Tibial nerve (tissue), 4 donors: ENCODE results near the gene PAK4.

Source experiments
- EP300 ChIP-seq, 2 donors: sonication (generic); formaldehyde crosslinking; IDR thresholded peaks; one replicate each; pipeline ENCODE4 v1.6.1; 2017; ENCODE audit warnings: antibody characterized with exemption in 2 of 2, mild to moderate bottlenecking in 1 of 2
- POLR2A ChIP-seq, 2 donors: fragments of 450-650 bp; IDR thresholded peaks; one replicate each; pipeline ENCODE4 v1.6.1; 2017; ENCODE audit warnings: antibody characterized with exemption in 2 of 2, mild to moderate bottlenecking in 2 of 2, moderate library complexity in 2 of 2
- TF ChIP-seq, protein P1 (sequence below), 5 experiments: fragments of 200-600 bp in 3 of 5; fragments of 450-650 bp in 2 of 5; sonication (generic) in 3 of 5; IDR thresholded peaks; one replicate each; pipeline ENCODE4 v1.5.1; 2016 to 2019; ENCODE audit warnings: antibody characterized with exemption in 5 of 5, mild to moderate bottlenecking in 3 of 5, moderate library complexity in 2 of 5

GRCh38 chr19:39197808-39198207 is 72.2 kb downstream of the PAK4 start:
- TF ChIP-seq, protein P1, sequence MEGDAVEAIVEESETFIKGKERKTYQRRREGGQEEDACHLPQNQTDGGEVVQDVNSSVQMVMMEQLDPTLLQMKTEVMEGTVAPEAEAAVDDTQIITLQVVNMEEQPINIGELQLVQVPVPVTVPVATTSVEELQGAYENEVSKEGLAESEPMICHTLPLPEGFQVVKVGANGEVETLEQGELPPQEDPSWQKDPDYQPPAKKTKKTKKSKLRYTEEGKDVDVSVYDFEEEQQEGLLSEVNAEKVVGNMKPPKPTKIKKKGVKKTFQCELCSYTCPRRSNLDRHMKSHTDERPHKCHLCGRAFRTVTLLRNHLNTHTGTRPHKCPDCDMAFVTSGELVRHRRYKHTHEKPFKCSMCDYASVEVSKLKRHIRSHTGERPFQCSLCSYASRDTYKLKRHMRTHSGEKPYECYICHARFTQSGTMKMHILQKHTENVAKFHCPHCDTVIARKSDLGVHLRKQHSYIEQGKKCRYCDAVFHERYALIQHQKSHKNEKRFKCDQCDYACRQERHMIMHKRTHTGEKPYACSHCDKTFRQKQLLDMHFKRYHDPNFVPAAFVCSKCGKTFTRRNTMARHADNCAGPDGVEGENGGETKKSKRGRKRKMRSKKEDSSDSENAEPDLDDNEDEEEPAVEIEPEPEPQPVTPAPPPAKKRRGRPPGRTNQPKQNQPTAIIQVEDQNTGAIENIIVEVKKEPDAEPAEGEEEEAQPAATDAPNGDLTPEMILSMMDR (IDR thresholded peaks at IDR 0.05) = no peak
- TF ChIP-seq POLR2A (IDR thresholded peaks at IDR 0.05) (no peak), EP300 (IDR thresholded peaks at IDR 0.05) (no peak)
